Measurements from ENCODE around the gene SPARC.
A peak's percentile ranks its signal among the peaks of the same experiment; 100 is the strongest.

The SPARC gene

GRCh38 chr5:151678713-151679112, 8.0 kb downstream of the SPARC start:
- Histone ChIP-seq H3K4me2 (ENCODE audit: low read depth, low read length, poor library complexity, severe bottlenecking) (no peak overlapping the region), H3K9ac (ENCODE audit: low read depth, low read length, poor library complexity, severe bottlenecking) (no peak overlapping the region), H3K36me3 (ENCODE audit: insufficient read depth, low read length) (no peaks in the 10 kb centered on the region), H3K9me2 (replicated peaks; ENCODE audit: low read depth, low read length) (no peaks in the 10 kb centered on the region), H2AFZ (ENCODE audit: low read length) (no peak overlapping the region), H3K27me3 (ENCODE audit: insufficient read depth, low read length, poor library complexity, severe bottlenecking) (no peaks in the 10 kb centered on the region), H3F3A (ENCODE audit: low read depth) (no peaks in the 10 kb centered on the region; the same call in 1 of the 2 replicates), H3K4me3 (ENCODE audit: low read length, poor library complexity, severe bottlenecking) (no peak overlapping the region), H3K9me3 (ENCODE audit: insufficient read depth, low read depth, low read length) (no peaks in the 10 kb centered on the region), H3K79me2 (ENCODE audit: insufficient read depth, low read length) (no peaks in the 10 kb centered on the region), H4K20me1 (ENCODE audit: insufficient read depth, low read length, poor library complexity, severe bottlenecking) (no peaks in the 10 kb centered on the region), H3K4me1 (ENCODE audit: insufficient read depth, low read length, poor library complexity, severe bottlenecking) (peaks cover 37% of the 10 kb centered on the region)
- no peak for TF ChIP-seq EZH2phosphoT487 (IDR thresholded peaks at IDR 0.05; ENCODE audit: borderline replicate concordance)
- TF ChIP-seq, protein P1, sequence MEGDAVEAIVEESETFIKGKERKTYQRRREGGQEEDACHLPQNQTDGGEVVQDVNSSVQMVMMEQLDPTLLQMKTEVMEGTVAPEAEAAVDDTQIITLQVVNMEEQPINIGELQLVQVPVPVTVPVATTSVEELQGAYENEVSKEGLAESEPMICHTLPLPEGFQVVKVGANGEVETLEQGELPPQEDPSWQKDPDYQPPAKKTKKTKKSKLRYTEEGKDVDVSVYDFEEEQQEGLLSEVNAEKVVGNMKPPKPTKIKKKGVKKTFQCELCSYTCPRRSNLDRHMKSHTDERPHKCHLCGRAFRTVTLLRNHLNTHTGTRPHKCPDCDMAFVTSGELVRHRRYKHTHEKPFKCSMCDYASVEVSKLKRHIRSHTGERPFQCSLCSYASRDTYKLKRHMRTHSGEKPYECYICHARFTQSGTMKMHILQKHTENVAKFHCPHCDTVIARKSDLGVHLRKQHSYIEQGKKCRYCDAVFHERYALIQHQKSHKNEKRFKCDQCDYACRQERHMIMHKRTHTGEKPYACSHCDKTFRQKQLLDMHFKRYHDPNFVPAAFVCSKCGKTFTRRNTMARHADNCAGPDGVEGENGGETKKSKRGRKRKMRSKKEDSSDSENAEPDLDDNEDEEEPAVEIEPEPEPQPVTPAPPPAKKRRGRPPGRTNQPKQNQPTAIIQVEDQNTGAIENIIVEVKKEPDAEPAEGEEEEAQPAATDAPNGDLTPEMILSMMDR (conservative IDR thresholded peaks at IDR 0.05; ENCODE audit: low read length), result no peak

- no peak for TF ChIP-seq EZH2phosphoT487 (IDR thresholded peaks at IDR 0.05; ENCODE audit: borderline replicate concordance)
- TF ChIP-seq, protein P1 (conservative IDR thresholded peaks at IDR 0.05; ENCODE audit: low read length), result no peak
- Histone ChIP-seq H3F3A (ENCODE audit: low read depth) (no peaks in the 10 kb centered on the region), H3K4me2 (ENCODE audit: low read depth, low read length, poor library complexity, severe bottlenecking) (peak overlapping the region; percentile 9), H3K9me2 (replicated peaks; ENCODE audit: low read depth, low read length) (no peaks in the 10 kb centered on the region), H2AFZ (ENCODE audit: low read length) (no peak overlapping the region), H4K20me1 (ENCODE audit: insufficient read depth, low read length, poor library complexity, severe bottlenecking) (no peaks in the 10 kb centered on the region), H3K27me3 (ENCODE audit: insufficient read depth, low read length, poor library complexity, severe bottlenecking) (no peaks in the 10 kb centered on the region), H3K36me3 (ENCODE audit: insufficient read depth, low read length) (no peaks in the 10 kb centered on the region), H3K4me3 (ENCODE audit: low read length, poor library complexity, severe bottlenecking) (no peak overlapping the region), H3K79me2 (ENCODE audit: insufficient read depth, low read length) (no peaks in the 10 kb centered on the region), H3K4me1 (ENCODE audit: insufficient read depth, low read length, poor library complexity, severe bottlenecking) (peaks cover 31% of the 10 kb centered on the region), H3K9ac (ENCODE audit: low read depth, low read length, poor library complexity, severe bottlenecking) (no peak overlapping the region), H3K9me3 (ENCODE audit: insufficient read depth, low read depth, low read length) (no peaks in the 10 kb centered on the region)
These were observed 8.8 kb downstream of the SPARC start for GRCh38 chr5:151677776-151678545.

DNA sequence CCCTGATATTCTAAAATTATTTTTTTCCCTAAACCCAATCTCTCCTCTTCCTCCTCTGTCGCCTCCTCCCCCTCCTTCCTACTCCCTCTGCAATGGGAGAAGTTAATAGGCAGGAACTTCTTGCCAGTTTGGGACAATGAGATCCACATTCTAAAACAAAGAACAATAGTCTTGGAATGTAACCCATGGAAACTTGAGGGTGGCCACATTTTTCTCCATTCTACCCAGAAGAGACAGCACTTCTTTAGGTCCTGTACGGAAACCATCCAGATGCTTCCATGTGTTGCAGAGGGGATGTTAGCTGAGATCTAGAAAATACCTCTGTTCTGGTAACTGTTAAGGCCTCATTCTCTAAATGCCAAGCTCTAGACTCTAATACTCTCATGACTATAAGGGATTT, 10.0 kb downstream of the SPARC start:
- H4K20me1 ChIP-seq (ENCODE audit: insufficient read depth, low read length, poor library complexity, severe bottlenecking), result no peaks in the 10 kb centered on the region

More for the DNA sequence above, 10.0 kb downstream of the SPARC start:
- Histone ChIP-seq H3K9ac (ENCODE audit: low read depth, low read length, poor library complexity, severe bottlenecking) (no peak overlapping the region), H3K9me3 (ENCODE audit: insufficient read depth, low read depth, low read length) (no peaks in the 10 kb centered on the region), H2AFZ (ENCODE audit: low read length) (no peak overlapping the region), H3K36me3 (ENCODE audit: insufficient read depth, low read length) (no peaks in the 10 kb centered on the region), H3K27me3 (ENCODE audit: insufficient read depth, low read length, poor library complexity, severe bottlenecking) (no peaks in the 10 kb centered on the region), H3K79me2 (ENCODE audit: insufficient read depth, low read length) (no peaks in the 10 kb centered on the region), H3K4me1 (ENCODE audit: insufficient read depth, low read length, poor library complexity, severe bottlenecking) (peaks cover 26% of the 10 kb centered on the region), H3K4me3 (ENCODE audit: low read length, poor library complexity, severe bottlenecking) (no peak overlapping the region), H3F3A (ENCODE audit: low read depth) (no peaks in the 10 kb centered on the region), H3K4me2 (ENCODE audit: low read depth, low read length, poor library complexity, severe bottlenecking) (no peak overlapping the region), H3K9me2 (replicated peaks; ENCODE audit: low read depth, low read length) (no peaks in the 10 kb centered on the region)
- TF ChIP-seq EZH2phosphoT487 (IDR thresholded peaks at IDR 0.05; ENCODE audit: borderline replicate concordance), result no peak
- TF ChIP-seq, protein P1 (conservative IDR thresholded peaks at IDR 0.05; ENCODE audit: low read length), result no peak

All from Loucy (cell line).